Activated T-cell treated with anti-CD3 and anti-CD28 coated beads, Interleukin-2, amount 50 U/mL, for 24 hours (primary cell): ENCODE data around the gene GRB10.

ENCODE experiments used
- DNase-seq: peaks from one replicate; pipeline ENCODE4 v3.0.0-alpha.2; 2020
- H3K27ac Mint-ChIP-seq: 2 replicates; pipeline ENCODE4 v1.8.0; 2020; ENCODE audit warnings: mild to moderate bottlenecking, mixed read lengths
- H3K27me3 Mint-ChIP-seq: 2 replicates; pipeline ENCODE4 v1.8.0; 2020; ENCODE audit warnings: mixed read lengths
- H3K36me3 Mint-ChIP-seq: 2 replicates; pipeline ENCODE4 v1.8.0; 2020; ENCODE audit warnings: low read depth, mixed read lengths
- H3K4me1 Mint-ChIP-seq: 2 replicates; pipeline ENCODE4 v1.8.0; 2020; ENCODE audit warnings: low read depth, mixed read lengths
- H3K4me3 Mint-ChIP-seq: 2 replicates; pipeline ENCODE4 v1.8.0; 2020; ENCODE audit warnings: mild to moderate bottlenecking, moderate library complexity, mixed read lengths
- H3K9me3 Mint-ChIP-seq: 2 replicates; pipeline ENCODE4 v1.8.0; 2020; ENCODE audit warnings: mixed read lengths

GRB10 gene

DNA sequence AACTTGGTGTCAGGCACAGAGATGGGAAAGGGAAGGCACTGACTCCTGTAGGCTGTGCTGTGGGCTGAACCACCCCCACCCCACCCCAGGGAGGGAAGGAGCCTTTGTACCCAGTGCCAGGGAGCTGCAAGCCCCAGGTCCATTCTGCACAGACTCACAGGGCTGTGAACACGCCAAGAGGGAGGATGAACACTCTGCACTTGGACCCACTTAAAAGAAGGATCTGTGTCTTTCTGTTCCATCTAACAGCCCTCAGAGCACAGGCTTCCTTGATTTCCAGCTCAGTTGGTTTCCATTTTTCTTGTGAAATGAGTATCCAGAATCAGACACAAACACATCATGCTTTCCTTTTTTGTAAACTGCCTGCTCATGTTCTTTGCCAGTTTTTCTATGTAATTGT lies 84.9 kb downstream of the GRB10 start:
- no peak overlapping the region for H3K27ac Mint-ChIP-seq
- H3K36me3 Mint-ChIP-seq: no peaks in the 10 kb centered on the region
- H3K27me3 Mint-ChIP-seq: no peaks in the 10 kb centered on the region
- H3K4me1 Mint-ChIP-seq: peaks cover 16% of the 10 kb centered on the region
- no peak overlapping the region for H3K4me3 Mint-ChIP-seq
- no peak for DNase-seq
- no peaks in the 10 kb centered on the region for H3K9me3 Mint-ChIP-seq

DNA sequence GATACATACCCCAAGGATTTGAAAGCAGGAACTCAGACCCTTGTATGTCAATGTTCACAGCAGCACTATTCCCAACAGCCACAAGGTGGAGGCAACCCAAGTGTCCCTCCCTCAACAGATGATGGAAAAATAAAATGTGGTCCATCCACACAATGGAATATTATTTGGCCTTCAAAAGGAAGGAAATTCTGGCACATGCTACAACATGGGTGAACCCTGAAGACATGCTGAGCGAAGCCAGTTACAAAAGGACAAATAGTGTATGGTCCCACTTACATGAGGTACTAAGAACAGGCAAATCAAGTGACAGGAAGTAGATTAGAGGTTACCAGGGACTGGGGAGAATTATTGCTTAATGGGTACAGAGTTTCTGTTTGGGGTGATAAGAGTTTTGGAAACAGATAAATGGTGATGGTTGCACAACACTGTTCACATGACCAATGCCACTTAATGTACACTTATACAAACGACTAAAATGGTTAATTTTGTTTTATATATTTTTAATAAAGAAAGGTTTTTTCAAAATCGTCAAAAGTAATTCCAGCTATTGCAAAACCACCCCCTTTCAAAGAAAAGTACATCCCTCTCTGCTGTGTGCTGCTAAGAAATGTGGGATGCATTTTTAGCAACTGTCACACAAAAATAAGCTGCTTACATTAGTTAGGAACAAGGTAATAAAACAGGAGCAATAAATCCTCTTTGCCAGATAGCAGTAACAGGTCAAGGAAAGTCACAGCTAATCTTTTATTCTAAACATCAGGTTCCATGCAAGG lies 85.7 kb downstream of the GRB10 start:
- no peaks in the 10 kb centered on the region for H3K27me3 Mint-ChIP-seq
- DNase-seq: no peak
- H3K9me3 Mint-ChIP-seq: no peaks in the 10 kb centered on the region
- no peak overlapping the region for H3K4me3 Mint-ChIP-seq
- H3K27ac Mint-ChIP-seq: no peak overlapping the region
- peaks cover 16% of the 10 kb centered on the region for H3K4me1 Mint-ChIP-seq
- no peaks in the 10 kb centered on the region for H3K36me3 Mint-ChIP-seq

DNA sequence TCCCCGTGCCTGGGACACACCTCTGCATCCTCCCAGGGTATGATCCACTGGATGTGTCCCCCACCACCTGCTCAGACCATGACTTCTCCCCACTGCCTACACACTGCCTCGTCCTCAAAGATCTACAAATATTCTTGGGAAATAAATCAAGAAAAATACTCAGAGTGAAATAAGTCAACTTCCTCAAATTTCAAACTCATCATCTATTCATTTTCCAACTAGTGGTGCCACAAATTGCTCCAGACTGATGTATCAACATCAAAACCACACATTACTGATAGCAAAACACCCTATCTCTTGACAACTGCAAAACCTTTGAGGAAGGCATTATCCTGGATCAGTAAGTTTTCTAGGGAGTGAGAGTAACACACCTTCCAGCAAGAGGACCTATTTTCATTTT lies 87.7 kb downstream of the GRB10 start:
- no peak overlapping the region for H3K4me3 Mint-ChIP-seq
- no peak overlapping the region for H3K27ac Mint-ChIP-seq
- no peaks in the 10 kb centered on the region for H3K27me3 Mint-ChIP-seq
- H3K9me3 Mint-ChIP-seq: no peaks in the 10 kb centered on the region
- DNase-seq: no peak
- no peaks in the 10 kb centered on the region for H3K36me3 Mint-ChIP-seq
- H3K4me1 Mint-ChIP-seq: peaks cover 10% of the 10 kb centered on the region

DNA sequence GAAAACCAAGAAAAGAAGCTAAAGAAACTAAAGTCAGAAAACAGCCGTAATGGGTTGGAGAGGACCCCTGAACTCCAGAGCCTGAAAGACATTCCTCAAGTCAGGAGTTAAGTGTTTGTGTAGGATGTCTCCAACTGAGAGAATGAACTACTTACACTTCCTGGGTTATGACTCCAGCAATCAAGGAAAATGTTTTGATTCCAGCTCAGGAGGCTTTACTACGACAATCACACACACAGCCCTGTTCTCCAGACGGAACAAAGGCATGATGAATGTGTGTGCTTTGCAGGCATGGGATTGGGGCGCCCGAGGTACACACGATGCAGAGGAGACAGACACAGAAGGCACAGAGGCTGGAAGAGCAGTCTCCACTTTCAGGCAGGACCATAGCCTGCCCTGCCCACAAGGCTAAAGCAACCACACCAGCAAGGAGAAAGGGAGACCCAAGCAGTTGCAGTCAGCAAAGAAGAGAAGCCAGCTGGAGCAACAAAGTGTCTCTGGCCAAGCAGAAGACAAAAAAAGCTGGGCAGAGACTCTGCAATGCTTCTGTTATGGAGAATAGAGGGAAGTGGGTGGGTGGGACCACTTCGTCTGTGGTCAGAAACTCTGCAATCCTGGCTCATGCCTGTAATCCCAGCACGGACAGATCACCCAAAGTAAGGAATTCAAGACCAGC lies 89.1 kb downstream of the GRB10 start:
- Mint-ChIP-seq H3K9me3 (no peaks in the 10 kb centered on the region), H3K4me1 (peaks cover 4% of the 10 kb centered on the region), H3K36me3 (no peaks in the 10 kb centered on the region), H3K27me3 (no peaks in the 10 kb centered on the region), H3K4me3 (no peak overlapping the region), H3K27ac (no peak overlapping the region)
- no peak for DNase-seq

DNA sequence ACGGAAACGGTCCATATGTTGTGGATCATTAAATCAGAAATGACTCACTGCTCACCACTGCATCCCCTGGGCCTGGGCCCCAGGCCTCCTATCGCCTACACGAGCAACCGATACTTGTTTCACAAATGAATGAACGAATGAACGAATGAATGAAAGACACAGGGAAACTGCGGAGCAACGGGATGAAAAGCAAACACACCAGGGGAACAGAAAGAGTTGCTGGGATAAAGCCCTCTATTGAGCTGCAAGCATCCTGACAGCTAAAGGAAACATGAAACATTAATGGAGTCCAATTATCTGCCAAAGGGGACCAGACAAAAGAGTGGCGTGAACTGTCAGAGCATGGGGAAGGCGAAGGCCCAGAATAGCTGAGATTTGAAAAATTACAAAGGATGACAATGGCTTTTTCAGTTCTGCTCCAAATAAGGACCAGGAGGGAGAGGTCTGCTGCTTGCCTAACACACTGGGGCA lies 92.1 kb downstream of the GRB10 start:
- Mint-ChIP-seq H3K27ac (no peak overlapping the region), H3K27me3 (no peaks in the 10 kb centered on the region), H3K9me3 (no peaks in the 10 kb centered on the region), H3K4me3 (no peak overlapping the region), H3K4me1 (no peaks in the 10 kb centered on the region), H3K36me3 (no peaks in the 10 kb centered on the region)
- no peak for DNase-seq

DNA sequence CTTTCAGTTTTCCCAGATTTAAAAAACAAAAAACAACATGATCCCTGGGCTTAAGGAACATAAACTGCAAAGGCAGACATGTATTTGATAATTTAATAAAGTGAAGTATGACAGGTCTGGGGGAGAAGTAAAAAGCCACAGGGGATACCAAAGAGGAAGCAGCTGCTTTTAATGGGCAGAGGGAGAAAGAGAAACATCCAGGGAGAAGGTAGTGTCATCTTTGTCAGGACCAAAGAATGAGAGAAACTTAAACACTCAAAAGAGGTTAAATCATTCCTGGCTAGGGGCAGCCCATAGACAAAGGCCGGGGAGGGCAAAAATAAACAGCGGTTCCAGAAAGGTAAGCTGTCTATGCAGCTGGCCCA lies 94.5 kb downstream of the GRB10 start:
- no peak for DNase-seq
- Mint-ChIP-seq H3K27me3 (no peaks in the 10 kb centered on the region), H3K4me1 (no peaks in the 10 kb centered on the region), H3K9me3 (no peaks in the 10 kb centered on the region), H3K36me3 (no peaks in the 10 kb centered on the region), H3K4me3 (no peak overlapping the region), H3K27ac (no peak overlapping the region)

DNA sequence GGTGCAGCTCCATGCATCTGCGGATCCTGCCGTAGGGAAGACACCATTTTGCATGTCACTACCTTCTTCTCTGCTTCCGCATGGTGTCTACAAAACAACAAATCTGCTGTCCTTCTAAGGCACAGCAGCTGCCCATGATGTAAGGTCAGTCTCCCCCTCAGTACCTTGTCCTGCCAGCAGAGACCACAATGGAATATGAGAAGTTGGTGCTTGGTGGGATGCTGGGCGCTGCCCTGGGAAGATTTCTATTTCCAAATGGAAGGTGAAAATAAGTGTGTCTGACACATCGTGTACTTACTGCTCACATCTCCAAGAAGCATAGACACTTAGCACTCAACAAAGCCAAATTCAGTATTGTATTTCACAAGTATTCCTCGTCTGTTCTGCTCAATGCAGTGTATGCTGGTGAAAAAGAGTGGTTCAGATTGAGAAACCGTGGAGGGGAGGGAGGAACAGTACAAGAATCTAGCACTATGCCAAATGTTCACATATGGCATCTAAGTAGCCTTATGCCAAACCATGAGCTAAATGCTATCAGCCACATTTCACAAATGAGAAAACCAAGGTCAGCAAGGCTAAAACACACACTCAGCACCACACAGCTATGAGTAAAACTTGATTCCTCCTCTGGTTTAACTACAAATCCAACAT lies 95.0 kb downstream of the GRB10 start:
- Mint-ChIP-seq H3K9me3 (no peaks in the 10 kb centered on the region), H3K27ac (no peak overlapping the region), H3K4me1 (no peaks in the 10 kb centered on the region), H3K4me3 (no peak overlapping the region), H3K27me3 (no peaks in the 10 kb centered on the region), H3K36me3 (no peaks in the 10 kb centered on the region)
- DNase-seq: no peak

DNA sequence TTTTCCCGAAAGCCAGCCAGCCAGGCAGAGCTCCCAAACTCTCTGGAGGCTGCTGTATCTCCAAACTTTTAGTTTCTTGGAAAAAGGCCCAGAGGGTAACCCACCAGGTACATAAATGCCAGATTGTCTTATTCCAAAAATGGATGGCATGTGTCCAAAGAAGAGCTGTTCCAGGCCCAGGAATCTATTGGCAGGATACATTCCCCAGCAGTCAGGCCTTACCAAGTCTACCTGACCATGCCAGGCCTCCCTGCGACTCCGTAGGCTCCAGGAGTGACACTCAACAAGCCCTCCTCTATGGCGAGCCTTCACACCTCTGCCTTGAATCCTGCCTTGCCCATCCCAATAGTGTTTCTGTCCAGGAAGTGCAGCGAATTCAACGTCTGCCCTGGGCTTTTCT lies 95.6 kb downstream of the GRB10 start:
- Mint-ChIP-seq H3K27me3 (no peaks in the 10 kb centered on the region), H3K9me3 (no peaks in the 10 kb centered on the region), H3K4me3 (no peak overlapping the region), H3K4me1 (no peaks in the 10 kb centered on the region), H3K27ac (no peak overlapping the region), H3K36me3 (no peaks in the 10 kb centered on the region)
- DNase-seq: no peak

DNA sequence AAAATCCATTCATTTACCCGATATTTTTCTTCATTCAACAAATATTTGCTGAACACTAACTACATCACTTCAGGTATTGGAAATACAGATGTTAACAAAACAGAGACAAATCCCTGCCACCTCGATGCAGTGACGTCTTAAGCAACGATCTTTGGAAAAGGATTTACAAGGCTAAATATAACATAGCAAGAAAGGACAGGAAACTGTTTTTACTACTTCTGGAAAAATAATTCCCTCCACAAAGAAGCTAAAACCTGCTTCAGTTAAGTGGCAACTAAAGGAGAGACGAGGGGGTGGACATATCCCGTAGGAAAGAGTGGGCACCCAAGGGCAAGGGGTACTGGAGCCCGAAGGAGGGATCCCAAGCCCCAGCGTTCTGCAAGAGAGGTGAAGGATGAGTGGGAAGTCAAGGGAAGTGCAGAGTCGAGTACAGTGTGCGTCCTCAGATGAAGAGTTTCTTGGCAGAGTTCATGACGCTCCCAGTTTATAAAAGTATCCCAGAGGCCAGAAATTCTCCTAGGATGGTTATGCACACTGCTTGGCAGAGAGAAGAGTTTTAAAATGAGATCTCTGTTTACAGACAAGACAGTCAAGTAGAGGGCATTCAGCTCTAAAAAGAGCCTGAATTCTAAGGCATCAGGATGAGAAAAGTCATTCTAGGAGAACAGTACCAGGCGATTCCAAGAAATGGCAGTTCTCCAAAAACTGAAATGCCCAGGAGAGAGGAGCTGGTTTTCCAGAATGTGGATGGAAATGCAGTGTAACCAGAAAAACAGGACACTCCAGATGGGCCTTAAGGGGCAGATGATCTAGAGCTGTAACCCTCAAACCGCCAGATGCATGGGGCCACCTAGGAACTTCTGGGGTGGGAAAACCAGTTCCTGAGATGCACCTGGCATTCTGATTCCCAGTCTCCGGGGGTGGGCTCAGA lies 97.3 kb downstream of the GRB10 start:
- no peak overlapping the region for H3K27ac Mint-ChIP-seq
- H3K4me1 Mint-ChIP-seq: no peaks in the 10 kb centered on the region
- no peak for DNase-seq
- H3K27me3 Mint-ChIP-seq: no peaks in the 10 kb centered on the region
- no peaks in the 10 kb centered on the region for H3K9me3 Mint-ChIP-seq
- H3K36me3 Mint-ChIP-seq: no peaks in the 10 kb centered on the region
- no peak overlapping the region for H3K4me3 Mint-ChIP-seq

DNA sequence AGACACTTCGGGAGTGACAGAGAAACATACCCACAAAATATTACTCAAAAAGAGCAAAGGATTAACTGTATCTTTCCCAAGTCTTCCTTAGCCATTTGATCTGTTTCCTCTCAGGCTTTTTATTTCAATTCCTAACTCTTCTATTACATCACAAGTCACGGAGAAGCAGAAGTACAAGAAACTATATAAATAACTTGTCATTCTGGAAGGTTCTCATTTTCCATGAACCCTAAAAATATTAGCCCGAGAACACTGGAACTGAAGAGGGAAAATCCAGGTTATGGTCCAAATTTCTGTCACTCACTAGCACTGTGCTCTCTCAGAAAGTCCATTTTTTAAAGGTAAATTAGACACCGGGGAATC lies 98.0 kb downstream of the GRB10 start:
- no peaks in the 10 kb centered on the region for H3K9me3 Mint-ChIP-seq
- H3K27me3 Mint-ChIP-seq: no peaks in the 10 kb centered on the region
- H3K4me1 Mint-ChIP-seq: no peaks in the 10 kb centered on the region
- DNase-seq: no peak
- no peaks in the 10 kb centered on the region for H3K36me3 Mint-ChIP-seq
- no peak overlapping the region for H3K4me3 Mint-ChIP-seq
- H3K27ac Mint-ChIP-seq: no peak overlapping the region

DNA sequence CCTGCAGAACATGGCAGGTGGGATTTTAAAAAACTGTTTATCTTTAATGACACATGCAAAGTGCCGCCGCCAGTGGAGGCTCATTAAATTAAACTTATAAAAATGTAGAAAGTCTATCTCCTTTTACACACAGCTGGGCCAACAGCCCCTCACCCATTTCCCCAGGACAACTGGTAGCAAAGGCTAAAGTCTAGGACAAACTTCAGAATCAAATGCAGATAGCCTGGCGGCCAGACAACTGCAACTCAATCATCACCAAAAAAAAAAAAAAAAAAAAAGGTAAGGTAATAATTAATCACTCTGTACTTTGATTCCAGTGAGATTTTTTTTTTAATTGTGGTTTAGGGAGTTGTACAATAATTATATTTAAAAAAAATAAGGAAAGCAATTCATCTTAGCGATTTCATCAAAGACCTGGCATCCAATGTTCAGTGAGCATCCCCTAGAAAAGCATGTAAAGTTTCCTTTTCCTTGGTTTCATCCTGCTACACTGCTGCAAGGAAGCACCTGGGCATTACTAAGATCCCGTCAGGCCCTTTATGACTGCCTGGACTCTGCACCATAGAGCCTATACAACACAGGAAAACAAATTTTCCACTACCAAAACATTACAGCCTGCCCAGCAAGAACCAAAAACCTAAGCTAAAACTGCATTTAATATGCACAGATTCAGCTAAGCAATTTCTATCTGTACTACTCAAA lies 98.5 kb downstream of the GRB10 start:
- no peaks in the 10 kb centered on the region for H3K9me3 Mint-ChIP-seq
- no peak overlapping the region for H3K4me3 Mint-ChIP-seq
- H3K27ac Mint-ChIP-seq: no peak overlapping the region
- peaks cover under 1% of the 10 kb centered on the region for H3K4me1 Mint-ChIP-seq
- DNase-seq: no peak
- H3K36me3 Mint-ChIP-seq: no peaks in the 10 kb centered on the region
- no peaks in the 10 kb centered on the region for H3K27me3 Mint-ChIP-seq

DNA sequence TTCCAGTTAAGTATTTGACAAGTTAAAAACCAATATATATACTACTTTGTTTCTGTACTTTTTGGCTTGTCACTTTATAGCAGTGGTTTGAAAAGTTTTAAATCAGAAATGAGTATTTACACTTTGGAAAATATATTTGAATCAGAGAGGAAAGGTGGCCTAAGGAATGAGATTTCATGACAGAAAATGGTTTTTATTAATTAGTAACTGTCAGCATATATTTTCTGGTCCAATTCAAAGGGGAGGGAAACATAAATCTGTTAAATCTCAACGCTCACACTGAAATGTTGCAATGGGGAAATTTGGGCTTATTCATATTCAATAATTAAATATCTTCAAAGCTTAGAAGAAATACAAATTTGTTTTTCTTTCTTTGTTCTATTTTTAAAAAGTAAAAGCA lies 100.1 kb downstream of the GRB10 start:
- H3K9me3 Mint-ChIP-seq: no peaks in the 10 kb centered on the region
- no peaks in the 10 kb centered on the region for H3K36me3 Mint-ChIP-seq
- peaks cover 1% of the 10 kb centered on the region for H3K4me1 Mint-ChIP-seq
- no peaks in the 10 kb centered on the region for H3K27me3 Mint-ChIP-seq
- H3K4me3 Mint-ChIP-seq: no peak overlapping the region
- H3K27ac Mint-ChIP-seq: no peak overlapping the region
- no peak for DNase-seq

DNA sequence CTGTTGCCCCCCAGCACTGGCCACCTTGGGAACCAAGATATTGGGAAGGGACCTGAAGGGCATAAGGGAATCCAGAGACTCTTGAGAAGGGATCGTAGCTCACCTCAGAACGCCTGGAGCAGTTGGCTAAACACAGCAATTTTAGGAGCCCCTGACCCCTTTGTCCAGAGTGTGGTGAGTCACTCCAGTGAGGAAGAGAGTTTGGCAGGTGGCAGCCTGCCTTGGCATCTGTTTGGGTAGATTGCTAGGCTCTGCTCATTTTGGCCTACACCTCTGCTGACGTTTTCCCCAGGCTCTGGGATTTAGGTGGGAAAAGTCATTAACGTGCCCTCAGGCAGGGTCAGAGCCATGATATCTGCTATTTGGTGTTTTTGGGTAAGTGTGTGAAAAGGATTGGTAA lies 100.6 kb downstream of the GRB10 start:
- DNase-seq: no peak
- H3K27ac Mint-ChIP-seq: no peak overlapping the region
- H3K27me3 Mint-ChIP-seq: no peaks in the 10 kb centered on the region
- H3K4me3 Mint-ChIP-seq: no peak overlapping the region
- peaks cover 1% of the 10 kb centered on the region for H3K4me1 Mint-ChIP-seq
- no peaks in the 10 kb centered on the region for H3K9me3 Mint-ChIP-seq
- no peaks in the 10 kb centered on the region for H3K36me3 Mint-ChIP-seq

DNA sequence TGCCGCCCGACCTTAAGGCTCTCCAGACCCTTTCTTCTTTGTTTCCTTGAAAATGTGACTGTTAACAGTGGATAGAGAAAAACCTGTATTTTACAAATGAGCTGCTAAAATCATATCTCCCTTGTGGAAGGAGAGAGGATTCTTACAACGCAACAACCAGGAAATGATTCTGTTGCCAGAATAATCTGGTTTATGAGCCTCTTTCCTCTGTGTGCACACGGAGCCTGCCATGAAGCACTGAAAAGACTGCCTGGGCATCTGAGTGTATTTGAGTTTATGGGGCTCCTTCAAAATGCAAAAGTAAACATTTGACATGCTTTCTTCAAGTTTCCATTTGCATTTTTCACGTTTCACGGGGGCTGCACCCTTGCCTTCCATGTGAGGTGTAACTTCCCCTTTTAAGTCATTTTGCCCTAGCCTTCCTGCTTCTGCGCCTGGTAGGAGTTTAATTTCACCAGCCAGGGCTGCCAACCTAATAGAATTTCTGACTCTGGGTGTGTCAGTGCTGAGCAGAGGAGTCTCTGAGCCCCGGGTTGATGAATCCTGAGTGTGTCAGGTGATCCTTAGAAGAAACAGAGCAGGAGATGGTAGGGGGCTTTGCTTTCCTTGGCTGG lies 101.2 kb downstream of the GRB10 start:
- Mint-ChIP-seq H3K4me3 (no peak overlapping the region), H3K9me3 (no peaks in the 10 kb centered on the region), H3K4me1 (peaks cover 1% of the 10 kb centered on the region), H3K27ac (no peak overlapping the region), H3K27me3 (no peaks in the 10 kb centered on the region), H3K36me3 (no peaks in the 10 kb centered on the region)
- no peak for DNase-seq
